ENCODE data around the gene SNX2. TPM values are rescaled to one million over a fixed set of nuclear protein-coding genes. Genes with fewer than 3 reads are reported as not detected.
A peak's percentile ranks its signal among the peaks of the same experiment; 100 is the strongest.

The SNX2 gene
- total and polyA plus RNA-seq, 3 experiments from 2014 or later = 40.0 to 62.7 (median 42.7) TPM

GRCh38 chr5:122835681-122836080 is 60.8 kb downstream of the SNX2 start:
- Mint-ChIP-seq H3K9me3 (peaks cover 0 to 3% (median 0%) of the 10 kb centered on the region in 5 donors), H3K27ac (no peak overlapping the region)
- CTCF ChIA-PET = no interaction called here

GRCh38 chr5:122836947-122837346 is 62.1 kb downstream of the SNX2 start:
- no peaks in the 10 kb centered on the region for H3K27me3 ChIP-seq (ENCODE audit: insufficient read depth, low read length, poor library complexity, severe bottlenecking)
- H3K27ac ChIP-seq (ENCODE audit: low read depth, low read length) = no peak overlapping the region
- Mint-ChIP-seq H3K4me1 (no peaks in the 10 kb centered on the region), H3K27ac (no peak overlapping the region), H3K27me3 (peaks cover 2 to 10% of the 10 kb centered on the region in 2 donors), H3K9me3 (peaks cover 0 to 3% (median 0%) of the 10 kb centered on the region in 5 donors), H3K4me3 (no peak overlapping the region), H3K36me3 (peaks cover 0 to 3% (median 0%) of the 10 kb centered on the region in 3 donors)
- H3K36me3 ChIP-seq (ENCODE audit: insufficient read depth, low read length) = no peaks in the 10 kb centered on the region
- no peak overlapping the region for H3K4me3 ChIP-seq (ENCODE audit: low read length)
- H3K4me1 ChIP-seq (ENCODE audit: insufficient read depth, low read length) = no peaks in the 10 kb centered on the region
- CTCF ChIA-PET = no interaction called here
- no peak for DNase-seq
- POLR2A ChIA-PET = no interaction called here
- H3K9me3 ChIP-seq (ENCODE audit: low read length) = no peaks in the 10 kb centered on the region

More at GRCh38 chr5:122835681-122836080, 60.8 kb downstream of the SNX2 start:
- no peaks in the 10 kb centered on the region for H3K36me3 ChIP-seq (ENCODE audit: insufficient read depth, low read length)
- no peak overlapping the region for H3K4me3 ChIP-seq (ENCODE audit: low read length)
- no peak for DNase-seq
- H3K4me1 ChIP-seq (ENCODE audit: insufficient read depth, low read length) = no peaks in the 10 kb centered on the region
- H3K27me3 Mint-ChIP-seq = peaks cover 2 to 9% of the 10 kb centered on the region in 2 donors
- H3K27me3 ChIP-seq (ENCODE audit: insufficient read depth, low read length, poor library complexity, severe bottlenecking) = no peaks in the 10 kb centered on the region
- H3K9me3 ChIP-seq (ENCODE audit: low read length) = no peaks in the 10 kb centered on the region
- POLR2A ChIA-PET = interaction anchor here (0.6 kb wide), 1 partner anchor 10 kb away, joined by 3 read pairs; no protein-coding TSS in a partner anchor
- H3K4me1 Mint-ChIP-seq = no peaks in the 10 kb centered on the region
- no peak overlapping the region for H3K27ac ChIP-seq (ENCODE audit: low read depth, low read length)
- H3K36me3 Mint-ChIP-seq = peaks cover 2 to 5% (median 3%) of the 10 kb centered on the region in 3 donors
- no peak overlapping the region for H3K4me3 Mint-ChIP-seq

GRCh38 chr5:122839731-122840130 is 64.9 kb downstream of the SNX2 start:
- H3K4me1 Mint-ChIP-seq = peaks cover 9 to 12% (median 12%) of the 10 kb centered on the region in 3 donors
- H3K27ac ChIP-seq (ENCODE audit: low read depth, low read length) = no peak overlapping the region
- ChIA-PET POLR2A (no interaction called here), CTCF (no interaction called here)
- H3K27ac Mint-ChIP-seq = no peak overlapping the region
- H3K36me3 Mint-ChIP-seq = peaks cover 0 to 3% (median 2%) of the 10 kb centered on the region in 3 donors
- peaks cover 11% of the 10 kb centered on the region for H3K4me1 ChIP-seq (ENCODE audit: insufficient read depth, low read length)
- no peak overlapping the region for H3K4me3 Mint-ChIP-seq
- H3K27me3 ChIP-seq (ENCODE audit: insufficient read depth, low read length, poor library complexity, severe bottlenecking) = no peaks in the 10 kb centered on the region
- H3K4me3 ChIP-seq (ENCODE audit: low read length) = no peak overlapping the region
- H3K9me3 ChIP-seq (ENCODE audit: low read length) = no peaks in the 10 kb centered on the region
- H3K9me3 Mint-ChIP-seq = peaks cover 0 to 3% (median 0%) of the 10 kb centered on the region in 5 donors
- H3K27me3 Mint-ChIP-seq = peaks cover 5 to 10% of the 10 kb centered on the region in 2 donors
- DNase-seq = no peak
- H3K36me3 ChIP-seq (ENCODE audit: insufficient read depth, low read length) = no peaks in the 10 kb centered on the region

- Mint-ChIP-seq H3K9me3 (peaks cover 0 to 3% (median 0%) of the 10 kb centered on the region in 5 donors), H3K4me3 (peak overlapping the region in 1 of 7 donors; percentile 12), H3K4me1 (peaks cover 24 to 26% (median 25%) of the 10 kb centered on the region in 3 donors), H3K36me3 (peaks cover 0 to 4% (median 3%) of the 10 kb centered on the region in 3 donors), H3K27ac (peak overlapping the region in 1 of 8 donors; percentile 10), H3K27me3 (peaks cover 5 to 10% of the 10 kb centered on the region in 2 donors)
- Histone ChIP-seq H3K36me3 (ENCODE audit: insufficient read depth, low read length) (no peaks in the 10 kb centered on the region), H3K27ac (ENCODE audit: low read depth, low read length) (no peak overlapping the region), H3K4me3 (ENCODE audit: low read length) (no peak overlapping the region), H3K27me3 (ENCODE audit: insufficient read depth, low read length, poor library complexity, severe bottlenecking) (no peaks in the 10 kb centered on the region), H3K4me1 (ENCODE audit: insufficient read depth, low read length) (peaks cover 14% of the 10 kb centered on the region), H3K9me3 (ENCODE audit: low read length) (no peaks in the 10 kb centered on the region)
- POLR2A ChIA-PET = no interaction called here
- CTCF ChIA-PET = no interaction called here
- no peak for DNase-seq
Measured at GRCh38 chr5:122842016-122842580, 67.2 kb downstream of the SNX2 start.

DNA sequence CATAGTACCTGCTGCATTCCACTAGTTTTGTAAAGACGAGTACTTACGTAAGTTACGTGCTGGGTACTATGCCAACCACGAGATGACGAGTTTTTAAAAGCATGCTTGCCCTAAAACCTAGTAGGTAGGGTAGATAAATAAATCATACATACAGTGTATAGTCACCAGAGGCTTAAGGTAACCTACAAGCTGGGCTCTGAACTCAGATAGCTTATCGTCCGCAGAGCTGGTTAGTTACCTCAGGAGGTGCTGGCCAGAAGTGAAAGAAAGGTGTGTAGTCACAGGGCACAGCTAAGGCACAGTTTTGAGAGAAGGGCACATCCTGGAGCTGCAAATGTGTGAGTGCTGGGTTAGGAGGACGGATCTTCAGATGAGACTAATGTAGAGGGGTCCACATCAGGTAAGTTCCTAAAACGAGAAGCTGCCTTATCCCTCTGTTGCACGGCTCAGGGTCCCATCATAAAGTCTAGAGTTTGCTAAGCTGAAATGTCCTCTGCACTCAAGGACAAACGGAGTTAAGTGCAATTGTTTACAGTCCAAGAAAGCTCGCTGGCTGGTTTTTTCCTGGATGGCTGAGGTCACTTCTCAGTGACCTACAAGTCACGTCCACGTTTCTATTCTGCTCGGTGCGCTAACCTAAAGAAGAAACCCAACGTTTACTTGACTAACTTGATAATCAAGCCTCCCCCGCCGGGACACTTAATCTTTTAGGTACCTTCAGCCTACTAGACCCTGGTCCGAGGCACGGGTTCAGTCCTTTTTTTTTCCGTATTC is 69.4 kb downstream of the SNX2 start:
- peak overlapping the region; percentile 76 for H3K27ac ChIP-seq (ENCODE audit: low read depth, low read length)

GRCh38 chr5:122844910-122845228 is 70.0 kb downstream of the SNX2 start:
- Histone ChIP-seq H3K27me3 (ENCODE audit: insufficient read depth, low read length, poor library complexity, severe bottlenecking) (no peaks in the 10 kb centered on the region), H3K27ac (ENCODE audit: low read depth, low read length) (peak overlapping the region; percentile 76), H3K36me3 (ENCODE audit: insufficient read depth, low read length) (no peaks in the 10 kb centered on the region), H3K4me1 (ENCODE audit: insufficient read depth, low read length) (peaks cover 14% of the 10 kb centered on the region), H3K9me3 (ENCODE audit: low read length) (no peaks in the 10 kb centered on the region), H3K4me3 (ENCODE audit: low read length) (peak overlapping the region; percentile 72)
- ChIA-PET POLR2A (interaction anchor here (0.7 to 1.0 kb wide), 2 partner anchors 70 to 579 kb away, joined by 4 to 9 read pairs; partner anchors contain the start of gene SNX2), CTCF (interaction anchor here (1.5 to 2.3 kb wide), 2 partner anchors 70 to 579 kb away, joined by 9 read pairs; partner anchors contain the start of genes CEP120 and SNX2)
- peaks cover 0 to 4% (median 3%) of the 10 kb centered on the region in 3 donors for H3K36me3 Mint-ChIP-seq
- H3K9me3 Mint-ChIP-seq = peaks cover 0 to 3% (median 0%) of the 10 kb centered on the region in 5 donors
- H3K4me3 Mint-ChIP-seq = peak overlapping the region; percentile 82 to 95 (median 93)
- H3K27ac Mint-ChIP-seq = peak overlapping the region; percentile 75 to 93 (median 89)
- H3K27me3 Mint-ChIP-seq = peaks cover 5 to 6% of the 10 kb centered on the region in 2 donors
- no peak for DNase-seq
- peaks cover 26 to 34% (median 34%) of the 10 kb centered on the region in 3 donors for H3K4me1 Mint-ChIP-seq

More for the DNA sequence above, 69.4 kb downstream of the SNX2 start:
- ChIA-PET POLR2A (interaction anchor here (0.7 to 1.0 kb wide), 2 partner anchors 69 to 579 kb away, joined by 4 to 9 read pairs; partner anchors contain the start of gene SNX2), CTCF (interaction anchor here (1.5 to 2.3 kb wide), 2 partner anchors 69 to 579 kb away, joined by 9 read pairs; partner anchors contain the start of genes CEP120 and SNX2)
- peaks cover 0 to 4% (median 3%) of the 10 kb centered on the region in 3 donors for H3K36me3 Mint-ChIP-seq
- peaks cover 14% of the 10 kb centered on the region for H3K4me1 ChIP-seq (ENCODE audit: insufficient read depth, low read length)
- H3K36me3 ChIP-seq (ENCODE audit: insufficient read depth, low read length) = no peaks in the 10 kb centered on the region
- H3K27me3 Mint-ChIP-seq = peaks cover 5 to 6% of the 10 kb centered on the region in 2 donors
- no peaks in the 10 kb centered on the region for H3K27me3 ChIP-seq (ENCODE audit: insufficient read depth, low read length, poor library complexity, severe bottlenecking)
- peak overlapping the region; percentile 82 to 95 (median 93) for H3K4me3 Mint-ChIP-seq
- peak overlapping the region; percentile 72 for H3K4me3 ChIP-seq (ENCODE audit: low read length)
- peaks cover 0 to 3% (median 0%) of the 10 kb centered on the region in 5 donors for H3K9me3 Mint-ChIP-seq
- H3K27ac Mint-ChIP-seq = peak overlapping the region; percentile 75 to 93 (median 89)
- no peak for DNase-seq
- peaks cover 26 to 34% (median 30%) of the 10 kb centered on the region in 3 donors for H3K4me1 Mint-ChIP-seq
- no peaks in the 10 kb centered on the region for H3K9me3 ChIP-seq (ENCODE audit: low read length)

DNA sequence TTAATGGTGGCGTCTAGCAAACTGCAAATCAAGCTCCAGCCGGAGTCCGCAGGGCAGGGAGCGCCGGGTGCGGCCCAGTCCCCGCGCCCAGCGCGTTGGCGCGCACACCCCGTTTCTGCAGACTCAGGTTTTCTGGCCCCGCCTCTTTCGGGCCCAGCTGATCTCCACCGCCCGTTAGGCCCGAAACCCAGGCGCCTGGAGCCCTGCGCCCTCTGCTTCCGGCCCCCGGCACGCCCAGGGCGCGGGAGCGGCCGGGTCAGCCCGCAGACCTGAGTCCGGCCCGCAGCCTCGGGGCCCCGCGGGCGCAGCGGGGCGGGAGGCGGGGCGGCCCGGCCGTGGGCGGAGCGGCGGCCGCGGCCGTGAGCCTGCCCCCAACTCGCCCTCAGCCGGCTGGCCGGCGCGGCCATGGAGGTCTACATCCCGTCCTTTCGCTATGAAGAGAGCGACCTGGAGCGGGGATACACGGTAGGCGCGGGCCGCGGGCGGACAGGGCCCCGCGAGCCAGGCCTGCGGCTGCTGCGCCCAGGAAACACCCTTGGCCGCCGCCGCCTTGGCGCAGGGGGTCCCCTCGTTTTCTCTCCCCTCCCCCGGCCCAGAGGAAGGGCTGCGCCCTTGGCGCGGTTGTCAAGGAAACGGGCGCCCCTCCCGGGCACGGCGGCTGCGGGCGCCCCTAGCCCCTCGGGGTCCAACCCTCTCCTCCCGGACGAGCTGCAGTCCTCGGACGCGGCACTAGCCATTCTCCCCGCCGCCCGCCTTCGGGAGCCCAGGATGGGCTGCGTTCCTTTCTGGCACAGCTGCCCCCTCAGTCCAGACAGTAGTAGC is 70.6 kb downstream of the SNX2 start, which contains the start of gene SNX24:
Gene SNX24, plus strand, starts transcription at position 385 of the 822 bp plus-strand sequence. Its CDS starts 21 bp downstream, at position 406.
- Mint-ChIP-seq H3K36me3 (peaks cover 0 to 4% (median under 1%) of the 10 kb centered on the region in 3 donors), H3K27me3 (peaks cover 3% of the 10 kb centered on the region in 2 donors), H3K4me1 (peaks cover 26 to 36% (median 34%) of the 10 kb centered on the region in 3 donors), H3K9me3 (peaks cover 0 to under 1% (median 0%) of the 10 kb centered on the region in 5 donors), H3K4me3 (peak within 1 kb of the TSS; percentile 87 to 95 (median 93)), H3K27ac (peak within 1 kb of the TSS; percentile 83 to 96 (median 92))
- ChIA-PET POLR2A (interaction anchor here (0.6 to 1.9 kb wide), 5 partner anchors 9 to 578 kb away, joined by 3 to 9 read pairs (median 4); partner anchors contain the start of gene SNX2), CTCF (interaction anchor here (1.5 to 2.3 kb wide), 2 partner anchors 70 to 578 kb away, joined by 9 read pairs; partner anchors contain the start of genes CEP120 and SNX2)
- peak; percentile 61 to 84 (median 70) for DNase-seq
- Histone ChIP-seq H3K27ac (ENCODE audit: low read depth, low read length) (peak within 1 kb of the TSS; percentile 76), H3K27me3 (ENCODE audit: insufficient read depth, low read length, poor library complexity, severe bottlenecking) (no peaks in the 10 kb centered on the region), H3K4me1 (ENCODE audit: insufficient read depth, low read length) (peaks cover 14% of the 10 kb centered on the region), H3K9me3 (ENCODE audit: low read length) (no peaks in the 10 kb centered on the region), H3K36me3 (ENCODE audit: insufficient read depth, low read length) (no peaks in the 10 kb centered on the region), H3K4me3 (ENCODE audit: low read length) (peak within 1 kb of the TSS; percentile 72)
